ENCODE results near the gene CDC23. TPM values are rescaled to one million over a fixed set of nuclear protein-coding genes. Genes with fewer than 3 reads are reported as not detected.

The CDC23 gene
- total RNA-seq, 1 experiment from 2014 or later: 60.7 TPM

GRCh38 chr5:138163721-138164120, 49.4 kb downstream of the CDC23 start:
- Histone ChIP-seq H3K4me1 (no peaks in the 10 kb centered on the region), H3K27me3 (replicated peaks; ENCODE audit: control insufficient read depth, insufficient read depth, low read length) (no peaks in the 10 kb centered on the region), H3K9me3 (no peaks in the 10 kb centered on the region), H3K4me3 (ENCODE audit: low read depth, low read length) (no peak overlapping the region), H3K36me3 (ENCODE audit: control insufficient read depth, insufficient read depth, low read length) (peaks cover 9% of the 10 kb centered on the region)
- Mint-ChIP-seq H3K27me3 (ENCODE audit: insufficient read depth, unreplicated experiment) (no peaks in the 10 kb centered on the region), H3K4me1 (ENCODE audit: low read depth, unreplicated experiment) (no peaks in the 10 kb centered on the region), H3K36me3 (ENCODE audit: insufficient read depth, unreplicated experiment) (peaks cover 94% of the 10 kb centered on the region), H3K9me3 (ENCODE audit: unreplicated experiment) (no peaks in the 10 kb centered on the region), H3K4me3 (ENCODE audit: unreplicated experiment) (no peak overlapping the region), H3K27ac (ENCODE audit: unreplicated experiment) (no peak overlapping the region)
- no peak for TF ChIP-seq CTCF (IDR thresholded peaks at IDR 0.05; ENCODE audit: insufficient read depth in 1 of 2, low read depth in 1 of 2, low read length in 1 of 2, severe bottlenecking in 1 of 2, unreplicated experiment in 1 of 2)
- no peak for DNase-seq
- intact Hi-C loops (cut with micrococcal nuclease; ENCODE audit: unreplicated experiment): no loop called here
- ChIA-PET CTCF (no interaction called here), POLR2A (interaction anchor here (1.5 kb wide), 1 partner anchor 168 kb away, joined by 3 read pairs; the partner anchor contains the start of gene CDC25C)
- BruUV-seq (replicated peaks): no TSS peak

DNA sequence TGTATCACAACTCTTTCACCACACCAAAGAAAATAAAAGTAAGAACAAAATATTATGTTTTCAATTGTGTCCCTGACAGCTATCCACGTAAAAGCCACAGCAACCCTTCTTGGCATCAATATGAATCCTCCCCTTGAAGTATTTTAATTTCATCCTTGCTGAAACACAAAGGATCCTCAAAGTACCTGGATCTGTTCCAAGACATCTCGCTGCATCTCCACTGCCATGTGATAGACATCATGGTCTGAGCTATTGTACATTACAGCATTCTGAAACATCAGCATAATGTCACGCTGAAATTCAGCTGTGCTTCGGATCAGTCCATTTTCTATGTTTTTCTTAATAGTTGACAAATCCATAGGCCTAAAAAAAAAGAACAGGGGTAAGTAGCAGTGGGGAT, 52.4 kb downstream of the CDC23 start:
- no peak overlapping the region for H3K27ac Mint-ChIP-seq (ENCODE audit: unreplicated experiment)
- ChIA-PET CTCF (no interaction called here), POLR2A (no interaction called here)
- no peaks in the 10 kb centered on the region for H3K27me3 Mint-ChIP-seq (ENCODE audit: insufficient read depth, unreplicated experiment)
- no peak for DNase-seq
- intact Hi-C loops (cut with micrococcal nuclease; ENCODE audit: unreplicated experiment): no loop called here
- no peaks in the 10 kb centered on the region for H3K4me1 ChIP-seq
- H3K27me3 ChIP-seq (replicated peaks; ENCODE audit: control insufficient read depth, insufficient read depth, low read length): no peaks in the 10 kb centered on the region
- peaks cover 90% of the 10 kb centered on the region for H3K36me3 Mint-ChIP-seq (ENCODE audit: insufficient read depth, unreplicated experiment)
- no peak overlapping the region for H3K4me3 ChIP-seq (ENCODE audit: low read depth, low read length)
- H3K9me3 Mint-ChIP-seq (ENCODE audit: unreplicated experiment): no peaks in the 10 kb centered on the region
- no peaks in the 10 kb centered on the region for H3K4me1 Mint-ChIP-seq (ENCODE audit: low read depth, unreplicated experiment)
- H3K36me3 ChIP-seq (ENCODE audit: control insufficient read depth, insufficient read depth, low read length): peaks cover 8% of the 10 kb centered on the region
- H3K9me3 ChIP-seq: no peaks in the 10 kb centered on the region
- no TSS peak for BruUV-seq (replicated peaks)
- H3K4me3 Mint-ChIP-seq (ENCODE audit: unreplicated experiment): no peak overlapping the region
- TF ChIP-seq CTCF (IDR thresholded peaks at IDR 0.05; ENCODE audit: insufficient read depth in 1 of 2, low read depth in 1 of 2, low read length in 1 of 2, severe bottlenecking in 1 of 2, unreplicated experiment in 1 of 2): no peak

DNA sequence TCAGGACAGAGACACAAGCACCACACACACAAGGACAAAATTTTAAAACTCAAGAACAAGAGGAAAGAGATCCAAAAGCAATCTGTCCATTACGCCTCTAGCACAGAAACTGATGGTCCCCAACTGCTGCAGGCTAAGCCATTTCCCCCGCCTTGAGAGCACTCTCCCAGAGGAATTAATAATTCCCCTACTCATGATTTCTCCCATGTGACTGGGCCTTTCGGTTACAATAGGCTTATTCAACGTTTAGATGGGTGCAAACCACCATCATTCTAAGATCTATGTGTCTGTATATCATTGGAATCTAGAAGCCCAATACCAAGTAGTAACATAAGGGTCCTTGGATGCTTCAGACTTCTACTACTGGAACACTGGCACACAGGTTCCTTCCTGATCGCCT, 53.5 kb downstream of the CDC23 start:
- Mint-ChIP-seq H3K27me3 (ENCODE audit: insufficient read depth, unreplicated experiment) (no peaks in the 10 kb centered on the region), H3K4me1 (ENCODE audit: low read depth, unreplicated experiment) (no peaks in the 10 kb centered on the region), H3K27ac (ENCODE audit: unreplicated experiment) (peak overlapping the region; percentile 14), H3K9me3 (ENCODE audit: unreplicated experiment) (no peaks in the 10 kb centered on the region), H3K36me3 (ENCODE audit: insufficient read depth, unreplicated experiment) (peaks cover 79% of the 10 kb centered on the region), H3K4me3 (ENCODE audit: unreplicated experiment) (no peak overlapping the region)
- ChIA-PET POLR2A (no interaction called here), CTCF (no interaction called here)
- DNase-seq: no peak
- Histone ChIP-seq H3K4me3 (ENCODE audit: low read depth, low read length) (no peak overlapping the region), H3K36me3 (ENCODE audit: control insufficient read depth, insufficient read depth, low read length) (peaks cover 7% of the 10 kb centered on the region), H3K9me3 (no peaks in the 10 kb centered on the region), H3K27me3 (replicated peaks; ENCODE audit: control insufficient read depth, insufficient read depth, low read length) (no peaks in the 10 kb centered on the region), H3K4me1 (no peaks in the 10 kb centered on the region)
- intact Hi-C loops (cut with micrococcal nuclease; ENCODE audit: unreplicated experiment): no loop called here
- BruUV-seq (replicated peaks): no TSS peak
- no peak for TF ChIP-seq CTCF (IDR thresholded peaks at IDR 0.05; ENCODE audit: insufficient read depth in 1 of 2, low read depth in 1 of 2, low read length in 1 of 2, severe bottlenecking in 1 of 2, unreplicated experiment in 1 of 2)
